GM19035 (cell line): Measurements from ENCODE around the gene GRAMD1B.

Source experiments
- ATAC-seq: cut with Tn5 transposase; IDR thresholded peaks from one replicate; pipeline ENCODE4 v1.9.1; 2021; ENCODE audit not compliant: unreplicated experiment

The GRAMD1B gene

DNA sequence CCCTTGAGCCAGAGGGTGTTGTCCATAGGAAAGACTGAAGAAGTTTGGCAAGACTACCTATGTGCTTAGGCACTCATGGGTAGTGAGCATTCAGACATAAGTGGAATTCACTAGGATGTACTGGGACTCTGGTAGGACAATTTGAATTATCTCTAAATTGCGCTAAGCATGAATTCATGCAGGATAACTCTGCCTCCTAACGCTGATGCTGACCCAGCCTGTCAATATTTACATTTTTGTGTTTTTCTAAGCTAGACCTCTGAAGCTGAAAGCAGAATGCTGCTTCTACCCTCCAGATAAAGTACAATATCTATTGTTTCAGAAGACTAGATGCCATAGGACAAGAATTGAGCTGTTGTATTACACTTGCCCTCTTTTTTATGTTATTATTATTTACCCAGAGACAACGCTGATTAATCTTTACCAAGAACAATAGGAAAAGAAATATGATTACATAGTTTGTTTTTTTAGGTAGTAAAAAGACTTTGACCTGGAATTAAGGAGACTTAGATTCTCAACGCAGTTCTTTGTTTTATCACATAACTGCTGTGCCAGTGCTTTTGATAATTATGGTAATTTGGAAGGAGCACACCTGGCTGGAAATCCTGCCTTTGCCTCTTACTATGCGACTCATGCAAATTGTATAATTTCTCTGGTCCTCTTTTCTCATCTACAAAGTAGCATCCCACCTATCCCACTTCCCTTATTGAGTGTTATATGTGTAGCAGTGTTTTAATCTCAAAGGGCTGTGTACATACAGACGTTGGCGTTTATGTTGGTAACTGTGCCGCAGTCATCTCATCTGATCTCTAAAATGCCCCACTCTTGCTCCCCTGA lies 21.2 kb upstream of the GRAMD1B start:
- ATAC-seq = no peak

DNA sequence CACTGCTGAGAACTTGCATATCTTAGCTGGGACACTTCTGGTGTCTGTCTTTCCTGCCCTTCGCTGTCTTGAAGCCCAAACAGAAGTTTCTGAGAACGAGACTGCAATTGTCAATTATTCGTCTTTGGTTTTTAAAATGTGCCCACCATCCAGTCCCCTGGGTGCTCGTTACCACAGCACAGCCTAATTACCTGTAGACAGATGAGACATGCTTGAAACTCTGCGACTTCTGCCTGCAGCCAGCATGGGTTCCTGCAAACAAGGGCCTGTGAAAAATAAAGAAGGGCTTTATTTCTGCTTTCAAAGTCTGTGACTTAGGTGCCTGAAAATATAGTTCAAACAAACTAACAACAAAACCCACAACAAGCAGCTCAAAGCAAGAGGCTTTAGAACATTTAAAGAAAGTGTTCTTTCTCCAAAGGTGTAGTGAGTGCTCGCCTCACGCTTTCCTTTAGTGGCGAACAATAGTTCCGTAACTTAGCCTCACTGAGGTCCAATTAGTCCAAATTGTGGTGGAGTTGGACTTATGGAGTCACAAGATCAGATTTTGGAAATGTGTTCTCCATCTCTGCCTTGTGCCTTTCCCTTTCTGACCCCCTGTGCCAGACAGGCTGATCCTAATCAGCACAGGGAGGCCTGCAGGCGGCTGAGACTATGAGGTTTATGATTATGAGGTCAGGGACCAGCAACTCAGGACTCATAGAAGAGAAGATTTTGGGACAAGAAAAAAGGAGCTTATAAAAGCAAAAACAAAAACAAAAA lies 20.4 kb upstream of the GRAMD1B start:
- ATAC-seq = no peak

GRCh38 chr11:123410218-123410549 lies 19.9 kb upstream of the GRAMD1B start:
- no peak for ATAC-seq

DNA sequence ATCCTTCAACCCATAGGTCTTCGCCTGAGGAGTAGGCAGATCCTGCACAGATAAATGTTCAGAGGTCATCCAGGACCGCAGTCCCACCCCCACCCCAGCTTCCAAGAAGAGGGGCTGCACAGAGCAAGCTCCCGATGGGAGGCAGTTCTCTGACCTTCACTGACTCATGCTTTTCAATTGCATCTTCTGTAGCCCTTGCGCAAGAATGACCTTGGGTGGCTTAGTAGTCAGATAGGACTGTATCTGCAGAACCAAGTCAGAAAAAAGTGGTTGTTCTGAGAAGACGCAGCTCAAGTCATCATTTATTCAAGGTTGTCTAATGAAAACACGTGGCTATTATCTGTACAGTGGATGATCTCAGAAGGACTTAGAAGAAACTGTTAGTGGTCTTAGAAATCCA lies 16.4 kb upstream of the GRAMD1B start:
- no peak for ATAC-seq

DNA sequence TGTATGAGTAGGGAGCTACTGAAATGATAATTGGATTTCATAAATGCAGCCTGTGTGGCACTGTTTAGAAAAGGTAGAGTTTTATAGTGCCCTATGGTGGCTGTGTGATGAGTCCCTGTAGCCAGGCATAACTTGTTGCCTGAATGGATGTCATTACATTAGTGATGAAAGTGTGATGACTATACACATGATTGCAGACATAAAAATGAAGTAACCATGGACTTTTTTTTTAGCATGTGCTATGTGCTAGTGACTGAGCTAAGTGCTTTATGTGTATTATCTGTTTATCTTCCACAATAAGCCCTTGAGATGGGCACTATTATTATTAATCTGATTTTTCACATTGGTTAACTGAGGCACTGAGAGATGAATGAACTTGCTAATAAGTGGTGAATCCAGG lies 13.5 kb upstream of the GRAMD1B start:
- no peak for ATAC-seq

GRCh38 chr11:123418351-123419114 lies 11.5 kb upstream of the GRAMD1B start:
- no peak for ATAC-seq

DNA sequence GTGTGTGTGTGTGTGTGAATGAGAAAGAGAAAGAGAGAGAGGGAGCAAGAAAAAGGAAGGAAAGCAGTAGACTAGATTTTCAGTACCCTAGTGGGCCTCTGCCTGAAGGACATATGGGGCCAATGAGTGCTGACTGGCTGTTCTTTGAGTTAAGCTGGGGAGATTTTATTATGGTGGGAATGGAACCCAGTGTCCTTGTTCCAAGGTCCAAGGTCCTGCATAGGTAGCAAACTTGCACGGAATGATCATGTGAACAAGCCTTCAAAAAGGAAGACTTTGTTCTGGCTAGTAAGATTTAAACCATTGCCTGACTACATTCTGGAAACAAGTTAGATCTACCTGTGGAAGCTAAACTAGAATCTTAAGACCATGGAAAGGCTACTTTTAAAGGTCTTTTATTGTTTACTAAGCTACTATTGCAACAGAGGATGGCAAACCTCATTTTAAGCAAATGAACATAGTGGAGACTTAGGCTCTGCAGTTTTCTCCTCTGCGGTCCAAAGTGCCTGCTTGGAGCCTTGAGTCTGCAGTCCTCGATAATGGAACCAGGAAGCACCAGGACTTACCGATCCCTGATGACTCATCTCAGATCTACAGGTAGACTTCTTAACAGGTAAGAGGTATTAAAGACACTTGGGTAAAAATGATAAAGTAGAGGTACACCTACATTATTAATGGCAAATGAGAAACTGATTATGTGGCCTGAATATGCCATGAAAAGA lies 10.2 kb upstream of the GRAMD1B start:
- ATAC-seq = no peak

- no peak for ATAC-seq
Measured at GRCh38 chr11:123421589-123421988, 8.5 kb upstream of the GRAMD1B start.

- no peak for ATAC-seq
Measured at GRCh38 chr11:123425367-123425766, 4.7 kb upstream of the GRAMD1B start.

DNA sequence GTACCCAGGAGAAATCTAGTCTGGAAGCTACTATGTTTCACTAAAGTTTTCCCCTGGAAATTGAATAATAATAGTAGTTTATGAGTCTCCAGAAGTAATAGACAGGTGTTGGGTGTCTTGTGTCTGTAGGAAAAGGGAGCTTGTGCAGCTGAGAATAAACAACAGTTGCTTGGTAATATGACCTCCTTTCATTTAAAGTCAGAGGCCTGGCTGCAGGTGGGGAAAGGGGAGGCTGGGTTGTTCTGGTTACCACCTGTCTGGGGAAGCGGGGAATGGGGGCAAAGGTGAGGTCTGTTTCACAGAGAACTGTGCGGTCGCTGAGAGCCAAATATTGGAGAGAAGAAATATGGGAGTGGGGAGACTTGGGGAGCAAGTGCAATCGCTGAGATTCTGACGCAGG lies 3.3 kb upstream of the GRAMD1B start:
- no peak for ATAC-seq

DNA sequence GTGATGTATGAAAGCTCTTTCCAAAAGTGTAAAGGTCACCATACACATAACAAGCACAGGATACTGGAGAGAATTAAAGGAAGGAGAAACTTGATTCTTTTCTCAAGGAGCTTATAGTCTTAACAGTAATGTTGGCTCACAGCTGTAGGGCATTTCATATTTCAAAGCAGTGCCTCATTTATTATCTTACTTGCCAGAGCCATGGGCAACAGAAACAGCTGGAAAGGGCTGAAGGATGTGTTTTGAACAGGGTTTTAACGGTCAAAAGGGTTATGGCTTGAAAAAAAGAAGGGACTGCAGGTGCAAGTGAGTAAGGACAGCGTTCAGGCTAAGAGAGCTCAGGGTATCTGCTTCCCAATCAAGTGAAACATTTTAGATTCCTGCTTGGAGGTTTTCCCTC lies 2.7 kb upstream of the GRAMD1B start:
- ATAC-seq = no peak

DNA sequence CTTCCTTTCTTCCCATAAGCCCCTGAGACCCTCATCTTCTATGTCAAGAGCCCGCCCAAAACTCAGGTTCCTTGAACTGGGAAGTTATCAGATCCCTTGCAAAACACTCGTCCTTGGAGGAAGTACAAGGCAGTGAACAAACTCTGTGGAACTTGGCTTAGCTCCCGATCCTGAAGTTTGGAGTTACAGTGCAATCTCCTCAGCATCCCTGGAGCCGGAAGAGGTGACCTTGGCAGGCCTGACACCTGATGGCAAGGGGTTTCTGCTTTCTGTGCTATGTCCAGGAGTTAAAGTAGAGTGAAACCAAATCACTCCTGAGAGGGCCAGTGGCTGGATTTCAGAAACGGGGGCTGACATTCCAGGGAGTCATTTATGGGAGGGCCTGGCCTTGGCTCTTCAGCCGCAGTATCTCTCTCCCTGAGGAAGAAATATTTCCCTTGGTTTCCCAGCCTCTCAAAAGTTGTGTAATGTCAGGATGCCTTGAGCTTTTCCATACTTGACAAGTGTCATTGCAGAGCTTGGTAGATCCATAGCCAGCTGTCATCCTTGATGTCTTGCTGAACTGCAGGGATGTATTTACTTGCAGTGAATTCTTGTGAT lies 1.9 kb upstream of the GRAMD1B start:
- ATAC-seq = no peak

DNA sequence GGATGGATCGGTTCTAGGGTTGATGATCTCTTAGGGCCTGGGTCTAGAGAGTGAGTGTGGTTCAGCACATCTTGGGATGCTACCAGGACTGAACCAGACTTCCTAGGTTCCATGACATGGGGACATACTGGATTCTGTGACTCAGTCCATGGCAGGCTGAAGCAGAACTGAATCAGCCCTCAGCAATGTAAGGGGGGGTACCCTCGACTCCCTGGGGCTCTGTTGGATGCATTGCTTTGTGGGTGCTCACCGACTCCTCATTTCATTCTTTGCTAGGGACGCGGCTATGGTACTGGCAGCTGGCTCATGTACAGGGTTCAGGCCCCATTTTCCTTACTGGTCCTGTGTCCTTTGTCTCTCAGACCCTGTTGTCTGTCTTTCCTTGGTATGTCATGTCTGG lies 733 bp upstream of the GRAMD1B start:
- no peak for ATAC-seq

DNA sequence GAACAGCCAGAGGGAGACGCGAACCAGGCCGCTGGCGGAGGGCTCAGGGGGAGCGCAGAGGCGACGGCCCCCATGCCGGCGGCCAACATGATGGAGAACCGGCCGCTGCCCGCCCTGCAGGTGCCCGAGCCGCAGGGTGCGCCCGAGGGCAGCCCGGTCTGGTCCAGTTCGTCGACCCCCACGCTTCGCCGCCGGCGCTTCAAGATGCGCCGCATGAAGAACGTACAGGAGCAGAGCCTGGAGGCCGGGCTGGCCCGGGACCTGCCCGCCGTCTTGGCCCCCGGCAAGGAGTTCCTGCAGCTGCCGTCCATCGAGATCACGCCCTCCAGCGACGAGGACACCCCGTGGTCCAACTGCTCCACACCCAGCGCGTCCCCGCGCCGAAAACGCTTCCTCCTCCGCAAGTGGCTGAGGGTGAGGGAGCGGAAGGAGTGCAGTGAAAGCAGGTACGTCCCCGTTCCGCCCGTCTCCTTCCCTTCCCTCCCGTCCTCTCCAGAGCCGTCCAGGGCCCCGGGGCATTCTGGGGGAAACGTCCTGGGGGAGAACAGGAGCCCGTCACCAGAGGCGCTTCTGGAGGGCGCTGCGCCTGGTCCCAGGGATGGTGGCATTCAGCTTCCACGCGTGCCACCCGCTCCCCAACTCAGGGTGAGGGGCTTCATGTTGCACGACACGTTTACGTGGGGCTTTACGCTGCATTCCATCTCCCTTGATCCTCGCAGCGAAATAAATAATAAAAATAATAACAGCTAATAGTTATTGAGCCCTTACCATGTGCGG lies 840 bp downstream of the GRAMD1B start:
- peak; percentile 41 for ATAC-seq

DNA sequence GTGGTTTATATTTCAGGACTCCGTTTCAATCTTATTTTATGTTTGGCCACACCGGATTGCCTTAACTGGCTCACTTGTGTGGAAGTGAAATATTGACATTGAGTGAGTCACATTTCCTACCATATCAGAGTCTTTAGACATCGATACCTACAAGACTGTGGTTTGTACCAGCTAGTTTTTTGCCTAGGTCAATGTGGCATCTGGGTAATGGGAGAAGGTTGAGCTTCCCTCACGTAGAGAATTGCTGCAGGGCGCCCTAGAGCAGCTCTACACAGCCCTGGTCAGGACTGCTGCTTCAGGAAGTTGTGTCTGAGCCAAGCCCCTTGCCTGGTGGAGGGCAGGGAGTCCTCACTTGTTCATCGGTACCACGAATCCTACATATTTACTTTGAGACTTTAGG lies 1.6 kb downstream of the GRAMD1B start:
- ATAC-seq = no peak

DNA sequence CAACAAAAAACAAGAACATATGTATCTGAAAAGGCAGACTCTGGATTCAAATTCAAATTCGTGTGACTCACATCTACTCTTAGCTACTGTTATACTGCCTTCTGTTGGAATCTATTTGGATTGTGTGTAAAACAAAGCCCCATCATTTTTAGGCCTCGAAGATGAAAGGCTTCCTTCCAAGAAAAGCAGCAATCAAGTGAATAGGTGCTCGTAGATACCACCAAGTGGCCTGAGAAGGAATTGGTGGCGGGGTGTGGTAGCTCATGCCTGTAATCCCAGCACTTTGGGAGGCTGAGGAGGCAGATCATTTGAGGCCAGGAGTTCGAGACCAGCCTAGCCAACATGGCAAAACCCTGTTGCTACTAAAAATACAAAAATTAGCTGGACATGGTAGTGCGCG lies 4.2 kb downstream of the GRAMD1B start:
- ATAC-seq = no peak

GRCh38 chr11:123434911-123435310 lies 4.8 kb downstream of the GRAMD1B start:
- no peak for ATAC-seq

DNA sequence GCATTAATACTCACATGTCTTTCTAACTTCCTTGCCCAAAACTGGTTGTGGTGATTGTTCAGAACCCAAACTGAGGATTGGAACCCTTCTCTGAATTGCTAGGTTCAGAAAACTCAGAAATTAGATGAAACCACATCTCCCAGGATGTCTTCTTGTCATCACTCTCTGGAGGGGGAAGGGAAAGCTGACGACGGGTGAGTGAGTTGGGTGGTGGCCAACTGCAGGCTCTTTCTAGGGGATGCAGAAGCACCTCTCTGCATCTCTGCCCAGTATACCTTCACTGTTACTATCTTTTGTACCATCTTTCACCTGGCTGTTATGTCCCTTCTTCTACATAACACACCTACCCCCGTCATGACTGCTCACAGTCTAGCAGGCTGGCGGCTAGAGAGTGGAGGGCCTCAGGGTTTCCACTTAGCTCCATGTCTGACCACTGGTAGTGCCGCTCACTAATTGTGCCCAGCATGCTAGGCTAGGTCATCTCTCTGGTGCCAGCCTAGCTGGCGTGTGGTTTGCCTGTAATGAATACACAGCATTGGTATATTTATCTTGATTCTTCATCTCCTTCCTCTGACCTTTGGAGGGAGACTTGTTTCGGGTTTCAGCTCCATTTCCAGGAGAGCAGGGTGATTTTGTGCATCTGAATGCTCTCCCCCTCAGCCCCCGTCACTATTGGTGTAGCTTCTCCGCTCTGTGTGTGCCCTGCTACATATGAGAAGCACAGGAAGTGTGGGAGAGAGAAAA lies 7.3 kb downstream of the GRAMD1B start:
- ATAC-seq = no peak

DNA sequence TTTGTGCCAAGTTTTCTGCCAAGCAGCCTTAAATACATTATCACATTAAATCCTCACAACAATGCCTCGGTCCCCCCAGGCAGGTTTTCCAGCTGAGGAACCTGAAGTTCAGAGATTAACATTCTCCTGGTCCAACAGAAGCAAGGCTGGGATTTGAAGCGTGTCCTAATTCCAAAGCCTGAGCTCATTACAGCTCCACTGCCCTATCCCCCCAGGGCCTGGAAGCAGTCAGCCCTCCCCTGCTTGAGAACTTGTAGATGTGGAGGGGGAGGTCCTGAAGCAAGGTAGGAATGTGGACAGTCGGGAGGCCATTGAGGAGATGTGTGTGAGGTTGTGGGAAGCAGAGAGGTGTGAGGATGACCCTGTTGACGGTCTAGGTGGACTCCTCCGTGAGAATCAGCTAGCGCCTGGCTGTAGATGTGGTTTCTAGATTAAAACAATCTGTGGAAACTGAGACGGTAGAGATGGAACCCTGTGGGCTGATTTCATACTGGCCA lies 8.1 kb downstream of the GRAMD1B start:
- no peak for ATAC-seq
